ENCODE results near the gene MRC1. TPM values are rescaled to one million over a fixed set of nuclear protein-coding genes. Genes with fewer than 3 reads are reported as not detected.

Gene MRC1
- total and polyA plus RNA-seq, 2 of the 8 experiments (the other 6 are each of a cell fraction or from before 2014, with no cell fraction given) = 0.03 to 0.06 TPM

- Histone ChIP-seq H2AFZ (ENCODE audit: low read length) (0 out of 2 replicates have a peak overlapping the region, but pooled peaks have one; percentile 73), H3K4me1 (replicated peaks in 1 of 4; ENCODE audit: control insufficient read depth in 3 of 4, insufficient read depth in 4 of 4, low read length in 3 of 4) (no peaks in the 10 kb centered on the region), H3K79me1 (ENCODE audit: low read depth, low read length) (no peaks in the 10 kb centered on the region), H2BK5ac (ENCODE audit: low read depth, low read length) (no peak overlapping the region), H4K5ac (ENCODE audit: insufficient read length, low read depth, low read length) (no peak overlapping the region), H3K4me3 (ENCODE audit: extremely low read depth in 1 of 4, insufficient read depth in 2 of 4, low read depth in 3 of 4, low read length in 4 of 4) (no peak overlapping the region), H4K91ac (replicated peaks; ENCODE audit: insufficient read length, low read length) (no peak overlapping the region), H3K23ac (ENCODE audit: insufficient read length) (no peak overlapping the region), H3K14ac (ENCODE audit: insufficient read length) (no peak overlapping the region), H3K23me2 (ENCODE audit: low read depth, low read length) (no peaks in the 10 kb centered on the region; the same call in 1 of the 2 replicates), H2BK120ac (replicated peaks; ENCODE audit: low read depth, low read length) (no peak overlapping the region), H4K20me1 (replicated peaks in 1 of 2; ENCODE audit: control insufficient read depth in 1 of 2, insufficient read depth in 2 of 2, low read length in 2 of 2) (no peaks in the 10 kb centered on the region), H3K79me2 (ENCODE audit: control insufficient read depth in 1 of 2, insufficient read depth in 2 of 2, low read length in 2 of 2) (no peaks in the 10 kb centered on the region), H3K18ac (ENCODE audit: extremely low read depth, low read length) (no peak overlapping the region), H3K4ac (replicated peaks; ENCODE audit: insufficient read length, low read depth, low read length) (no peak overlapping the region), H2BK12ac (ENCODE audit: low read depth, low read length) (no peak overlapping the region), H3K27me3 (replicated peaks in 1 of 4; ENCODE audit: control insufficient read depth in 3 of 4, extremely low read depth in 1 of 4, insufficient read depth in 3 of 4, low read length in 3 of 4) (peaks cover 0 to 1% (median 0%) of the 10 kb centered on the region in 4 experiments; a peak in 1 of 7 replicates), H3K36me3 (ENCODE audit: control insufficient read depth in 2 of 4, insufficient read depth in 4 of 4, low read length in 3 of 4) (no peaks in the 10 kb centered on the region), H3K9me3 (ENCODE audit: insufficient read depth in 2 of 2, low read depth in 1 of 2, low read length in 1 of 2) (no peaks in the 10 kb centered on the region), H3K4me2 (ENCODE audit: insufficient read depth in 1 of 2, low read depth in 2 of 2, low read length in 2 of 2) (no peak overlapping the region), H3K56ac (replicated peaks; ENCODE audit: insufficient read length, low read depth, low read length) (no peak overlapping the region), H3K27ac (ENCODE audit: low read depth, low read length) (no peak overlapping the region), H2AK5ac (ENCODE audit: low read depth, low read length) (no peak overlapping the region), H4K8ac (ENCODE audit: extremely low read depth, insufficient read depth, low read length) (no peak overlapping the region), H3K9ac (replicated peaks in 1 of 4; ENCODE audit: extremely low read depth in 1 of 4, low read depth in 3 of 4, low read length in 3 of 4) (no peak overlapping the region), H2BK20ac (ENCODE audit: low read length) (no peak overlapping the region), H2BK15ac (ENCODE audit: low read length) (no peak overlapping the region)
- no peak for FAIRE-seq
- CTCF ChIA-PET (ENCODE audit: partially characterized antibody) = interaction anchor here (0.7 to 1.0 kb wide), 4 partner anchors 19 to 705 kb away, joined by 3 to 5 read pairs (median 4); no protein-coding TSS in a partner anchor
- WGBS, 2 experiments (ENCODE audit: extremely low coverage in 1 of 2, insufficient coverage in 1 of 2, insufficient read length in 1 of 2, insufficient replicate concordance in 2 of 2, low coverage in 1 of 2, low lambda C conversion rate in 2 of 2, missing lambda C conversion rate in 1 of 2) = 90% methylated on average over 3 of the region's 3 CpGs; no CpG with 5 or more reads in 1 of the 2 experiments
- POLR2A ChIA-PET (ENCODE audit: partially characterized antibody) = no interaction called here
- TF ChIP-seq GABPA (IDR thresholded peaks at IDR 0.05; ENCODE audit: borderline replicate concordance, insufficient read depth, low read length) (no peak), ZNF274 (IDR thresholded peaks at IDR 0.05; ENCODE audit: borderline replicate concordance, extremely low read depth, low read length) (no peak), SIRT6 (IDR thresholded peaks at IDR 0.05; ENCODE audit: low read length) (no peak), BACH1 (IDR thresholded peaks at IDR 0.05; ENCODE audit: low read length) (no peak), JUND (IDR thresholded peaks at IDR 0.05; ENCODE audit: low read length) (no peak), NANOG (IDR thresholded peaks at IDR 0.05; ENCODE audit: insufficient read depth, low read depth, low read length, poor library complexity, severe bottlenecking) (no peak), SP2 (IDR thresholded peaks at IDR 0.05; ENCODE audit: low read length) (no peak), GTF2F1 (IDR thresholded peaks at IDR 0.05; ENCODE audit: borderline replicate concordance, low read depth, low read length) (no peak), SP1 (IDR thresholded peaks at IDR 0.05; ENCODE audit: low read depth, low read length) (no peak), SIN3A (conservative IDR thresholded peaks at IDR 0.05 in 1 of 2, IDR thresholded peaks at IDR 0.05 in 1 of 2; ENCODE audit: low read depth in 1 of 2, low read length in 2 of 2) (no peak)
- DNase-seq (ENCODE audit: low read depth in 1 of 2, low spot score in 2 of 2) = no peak
Observed at GRCh38 chr10:17820943-17821342, 11.8 kb downstream of the MRC1 start.
